Measurements from ENCODE around the gene MTTP.

Gene MTTP

GRCh38 chr4:99642725-99643489 lies 68.3 kb downstream of the MTTP start:
- no peak for DNase-seq

GRCh38 chr4:99644453-99644852 lies 69.8 kb downstream of the MTTP start:
- no peak for DNase-seq

- DNase-seq: no peak
These were observed 70.4 kb downstream of the MTTP start for GRCh38 chr4:99645036-99645435.

- DNase-seq: no peak
These were observed 71.0 kb downstream of the MTTP start for GRCh38 chr4:99645638-99646037.

- DNase-seq: no peak
These were observed 72.4 kb downstream of the MTTP start for GRCh38 chr4:99647071-99647470.

- DNase-seq: no peak
These were observed 73.7 kb downstream of the MTTP start for GRCh38 chr4:99648321-99648720.

GRCh38 chr4:99649208-99649607 lies 74.6 kb downstream of the MTTP start:
- DNase-seq: no peak

- no peak for DNase-seq
These were observed 75.2 kb downstream of the MTTP start for GRCh38 chr4:99649778-99650177.

- DNase-seq: no peak
These were observed 76.6 kb downstream of the MTTP start for GRCh38 chr4:99651016-99651769.

GRCh38 chr4:99651811-99652485 lies 77.3 kb downstream of the MTTP start:
- DNase-seq: no peak

GRCh38 chr4:99652596-99653436 lies 78.2 kb downstream of the MTTP start:
- no peak for DNase-seq

GRCh38 chr4:99653916-99654315 lies 79.3 kb downstream of the MTTP start:
- DNase-seq: no peak

- DNase-seq: no peak
These were observed 79.7 kb downstream of the MTTP start for GRCh38 chr4:99654361-99654761.

GRCh38 chr4:99655308-99656081 lies 80.9 kb downstream of the MTTP start:
- no peak for DNase-seq

- DNase-seq: no peak
These were observed 83.2 kb downstream of the MTTP start, which contains the start of gene C4orf54 for GRCh38 chr4:99657798-99658197. TSS of gene C4orf54 (minus strand) at chr4:99657828. CDS start at chr4:99654648, 3,180 bp downstream.

- DNase-seq: no peak
These were observed 84.0 kb downstream of the MTTP start for GRCh38 chr4:99658666-99659065.

GRCh38 chr4:99661907-99662306 lies 87.3 kb downstream of the MTTP start:
- DNase-seq: no peak

- no peak for DNase-seq
These were observed 90.1 kb downstream of the MTTP start for GRCh38 chr4:99664716-99665115.

- DNase-seq: no peak
These were observed 91.4 kb downstream of the MTTP start for GRCh38 chr4:99665983-99666382.

GRCh38 chr4:99668472-99668871 lies 93.8 kb downstream of the MTTP start:
- DNase-seq: no peak

GRCh38 chr4:99669084-99669483 lies 94.5 kb downstream of the MTTP start:
- DNase-seq: no peak

Data from stimulated activated CD4-positive, alpha-beta T cell treated with anti-CD3 and anti-CD28 coated beads, Interleukin-4, amount 100 ng/mL, for 24 hours (primary cell).